22Rv1 (cell line): ENCODE data around the gene PARD3.

ENCODE experiments used
- ZFX ChIP-seq: fragments of 450-650 bp; IDR thresholded peaks from 2 replicates; pipeline ENCODE4 v1.6.1; 2017; ENCODE audit warnings: antibody characterized with exemption, borderline replicate concordance
- TF ChIP-seq, protein P1 (sequence below): fragments of 450-650 bp; IDR thresholded peaks from 2 replicates; pipeline ENCODE4 v1.5.1; 2017; ENCODE audit warnings: mild to moderate bottlenecking

- TF ChIP-seq, protein P1, sequence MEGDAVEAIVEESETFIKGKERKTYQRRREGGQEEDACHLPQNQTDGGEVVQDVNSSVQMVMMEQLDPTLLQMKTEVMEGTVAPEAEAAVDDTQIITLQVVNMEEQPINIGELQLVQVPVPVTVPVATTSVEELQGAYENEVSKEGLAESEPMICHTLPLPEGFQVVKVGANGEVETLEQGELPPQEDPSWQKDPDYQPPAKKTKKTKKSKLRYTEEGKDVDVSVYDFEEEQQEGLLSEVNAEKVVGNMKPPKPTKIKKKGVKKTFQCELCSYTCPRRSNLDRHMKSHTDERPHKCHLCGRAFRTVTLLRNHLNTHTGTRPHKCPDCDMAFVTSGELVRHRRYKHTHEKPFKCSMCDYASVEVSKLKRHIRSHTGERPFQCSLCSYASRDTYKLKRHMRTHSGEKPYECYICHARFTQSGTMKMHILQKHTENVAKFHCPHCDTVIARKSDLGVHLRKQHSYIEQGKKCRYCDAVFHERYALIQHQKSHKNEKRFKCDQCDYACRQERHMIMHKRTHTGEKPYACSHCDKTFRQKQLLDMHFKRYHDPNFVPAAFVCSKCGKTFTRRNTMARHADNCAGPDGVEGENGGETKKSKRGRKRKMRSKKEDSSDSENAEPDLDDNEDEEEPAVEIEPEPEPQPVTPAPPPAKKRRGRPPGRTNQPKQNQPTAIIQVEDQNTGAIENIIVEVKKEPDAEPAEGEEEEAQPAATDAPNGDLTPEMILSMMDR, result no peak
- TF ChIP-seq ZFX, result no peak
Observed at GRCh38 chr10:34612938-34613337, 202.2 kb downstream of the PARD3 start.
